Left ventricle myocardium inferior (tissue), 1 donor: ENCODE measurements around the gene AMPH. TPM values are rescaled to one million over a fixed set of nuclear protein-coding genes. Genes with fewer than 3 reads are reported as not detected.

ENCODE experiments used
- DNase-seq: peaks from one replicate; pipeline ENCODE4 v3.0.0-alpha.2; 2020
- H3K27ac ChIP-seq: fragments of 200-600 bp; replicated peaks from 2 replicates; pipeline ENCODE4 v1.8.0; 2021
- H3K27me3 ChIP-seq: fragments of 200-600 bp; 2 replicates; pipeline ENCODE4 v1.8.0; 2021; ENCODE audit warnings: low read depth
- H3K36me3 ChIP-seq: fragments of 200-600 bp; 2 replicates; pipeline ENCODE4 v1.8.0; 2021
- H3K4me1 ChIP-seq: fragments of 200-600 bp; 2 replicates; pipeline ENCODE4 v1.8.0; 2021
- H3K4me3 ChIP-seq: fragments of 200-600 bp; 2 replicates; pipeline ENCODE4 v1.8.0; 2021; ENCODE audit warnings: mild to moderate bottlenecking, moderate library complexity
- H3K9me3 ChIP-seq: fragments of 200-600 bp; replicated peaks from 2 replicates; pipeline ENCODE4 v1.8.0; 2021
- CTCF ChIP-seq: fragments of 200-600 bp; IDR thresholded peaks from 2 replicates; pipeline ENCODE4 v1.8.0; 2021; ENCODE audit warnings: antibody characterized with exemption, mild to moderate bottlenecking, borderline replicate concordance
- intact Hi-C: fragments of 100-400 bp; cut with micrococcal nuclease; formaldehyde crosslinking; loops from one replicate; pipeline ENCODE4 v1.11.0; 2022
- total RNA-seq: library from RNA; stranded (reverse); fragmentation: NEBNext Ultra II Directional; extraction: Animal tissue kit (Norgen Biotek cat#: 25700); gene quantifications from one replicate; pipeline ENCODE4 v1.2.1, GENCODE V29; 2021
- donor health status: DM: no; HTN: yes; CAD: no; lungs with severe emphysema.

The AMPH gene
- total RNA-seq, 1 donor from 2014 or later: 2.6 TPM

- Histone ChIP-seq H3K27me3 (no peaks in the 10 kb centered on the region), H3K27ac (no peak overlapping the region), H3K4me3 (no peak overlapping the region), H3K9me3 (no peaks in the 10 kb centered on the region), H3K36me3 (no peaks in the 10 kb centered on the region), H3K4me1 (no peaks in the 10 kb centered on the region)
- no peak for TF ChIP-seq CTCF
- no peak for DNase-seq
- intact Hi-C loops: no loop called here
These were observed 15.5 kb downstream of the AMPH start for GRCh38 chr7:38615665-38616064.

GRCh38 chr7:38607466-38607865 is 23.7 kb downstream of the AMPH start:
- no peaks in the 10 kb centered on the region for H3K27me3 ChIP-seq
- no peaks in the 10 kb centered on the region for H3K9me3 ChIP-seq
- intact Hi-C loops: no loop called here
- H3K36me3 ChIP-seq: no peaks in the 10 kb centered on the region
- no peak for DNase-seq
- no peak overlapping the region for H3K4me3 ChIP-seq
- no peak overlapping the region for H3K27ac ChIP-seq
- no peak for TF ChIP-seq CTCF
- no peaks in the 10 kb centered on the region for H3K4me1 ChIP-seq

GRCh38 chr7:38600741-38601140 is 30.4 kb downstream of the AMPH start:
- DNase-seq: no peak
- Histone ChIP-seq H3K9me3 (no peaks in the 10 kb centered on the region), H3K27me3 (no peaks in the 10 kb centered on the region), H3K4me1 (no peaks in the 10 kb centered on the region), H3K27ac (no peak overlapping the region), H3K4me3 (no peak overlapping the region), H3K36me3 (no peaks in the 10 kb centered on the region)
- intact Hi-C loops: no loop called here
- no peak for TF ChIP-seq CTCF

GRCh38 chr7:38594949-38595348 is 36.2 kb downstream of the AMPH start:
- H3K9me3 ChIP-seq: no peaks in the 10 kb centered on the region
- H3K27ac ChIP-seq: no peak overlapping the region
- intact Hi-C loops: no loop called here
- no peak for DNase-seq
- H3K4me3 ChIP-seq: no peak overlapping the region
- H3K27me3 ChIP-seq: no peaks in the 10 kb centered on the region
- no peaks in the 10 kb centered on the region for H3K36me3 ChIP-seq
- H3K4me1 ChIP-seq: no peaks in the 10 kb centered on the region
- no peak for TF ChIP-seq CTCF

- TF ChIP-seq CTCF: no peak
- intact Hi-C loops: no loop called here
- Histone ChIP-seq H3K4me1 (no peaks in the 10 kb centered on the region), H3K27ac (no peak overlapping the region), H3K36me3 (no peaks in the 10 kb centered on the region), H3K4me3 (no peak overlapping the region), H3K27me3 (no peaks in the 10 kb centered on the region), H3K9me3 (no peaks in the 10 kb centered on the region)
- DNase-seq: no peak
These were observed 38.4 kb downstream of the AMPH start for GRCh38 chr7:38592737-38593288.
